H9 (cell line): ENCODE data around the gene FIGNL2. TPM values are rescaled to one million over a fixed set of nuclear protein-coding genes. Genes with fewer than 3 reads are reported as not detected.

Experiments used
- DNase-seq: peaks from one replicate; pipeline ENCODE4 v3.0.0-alpha.2; 2017
- H2AFZ ChIP-seq: one replicate; pipeline ENCODE4 v1.6.1; 2013; ENCODE audit warnings: mild to moderate bottlenecking, low read length, control low read depth, moderate library complexity
- H2AK5ac ChIP-seq: 2 replicates; pipeline ENCODE4 v1.6.1; 2013; ENCODE audit warnings: low read length, control low read depth, mixed read lengths; ENCODE audit not compliant: insufficient read length
- H2BK120ac ChIP-seq: one replicate; pipeline ENCODE4 v1.6.1; 2013; ENCODE audit warnings: low read depth, mild to moderate bottlenecking, low read length, control low read depth, inconsistent platforms; ENCODE audit not compliant: poor library complexity, severe bottlenecking
- H2BK12ac ChIP-seq: 2 replicates; pipeline ENCODE4 v1.6.1; 2013; ENCODE audit warnings: low read length, control low read depth, mixed read lengths, low read depth; ENCODE audit not compliant: insufficient read length
- H2BK15ac ChIP-seq: 2 replicates; pipeline ENCODE4 v1.6.1; 2013; ENCODE audit warnings: low read depth, low read length, control low read depth
- H2BK20ac ChIP-seq: one replicate; pipeline ENCODE4 v1.6.1; 2013; ENCODE audit warnings: low read depth, mild to moderate bottlenecking, low read length, control low read depth, inconsistent platforms; ENCODE audit not compliant: poor library complexity, severe bottlenecking
- H2BK5ac ChIP-seq: 2 replicates; pipeline ENCODE4 v1.6.1; 2013; ENCODE audit warnings: low read length, control low read depth, mixed read lengths; ENCODE audit not compliant: insufficient read length
- H3K14ac ChIP-seq: 2 replicates; pipeline ENCODE4 v1.6.1; 2013; ENCODE audit warnings: low read length, control low read depth; ENCODE audit not compliant: insufficient read depth
- H3K18ac ChIP-seq: 2 replicates; pipeline ENCODE4 v1.6.1; 2013; ENCODE audit warnings: low read depth, mild to moderate bottlenecking, mixed read lengths, low read length, control low read depth; ENCODE audit not compliant: insufficient read length
- H3K23ac ChIP-seq: 2 replicates; pipeline ENCODE4 v1.6.1; 2013; ENCODE audit warnings: low read length, control low read depth, mixed read lengths, low read depth; ENCODE audit not compliant: insufficient read length
- H3K23me2 ChIP-seq: 2 replicates; pipeline ENCODE4 v1.6.1; 2013; ENCODE audit warnings: low read depth, mild to moderate bottlenecking, mixed read lengths, low read length, control low read depth; ENCODE audit not compliant: insufficient read length, poor library complexity, severe bottlenecking
- H3K27ac ChIP-seq: 2 replicates; pipeline ENCODE4 v1.5.1; 2013; ENCODE audit warnings: low read length, control low read depth, mixed read lengths, low read depth; ENCODE audit not compliant: insufficient read length
- H3K27me3 ChIP-seq: 2 replicates; pipeline ENCODE4 v1.6.1; 2013; ENCODE audit warnings: low read length, control low read depth, inconsistent platforms; ENCODE audit not compliant: insufficient read depth
- H3K4ac ChIP-seq: 2 replicates; pipeline ENCODE4 v1.6.1; 2013; ENCODE audit warnings: low read depth, mild to moderate bottlenecking, control low read depth, inconsistent platforms, low read length, moderate library complexity
- H3K4me1 ChIP-seq: 2 replicates; pipeline ENCODE4 v1.6.1; 2013; ENCODE audit warnings: low read length, control low read depth, inconsistent platforms; ENCODE audit not compliant: insufficient read depth
- H3K4me2 ChIP-seq: 2 replicates; pipeline ENCODE4 v1.6.1; 2013; ENCODE audit warnings: low read length, control low read depth, mixed read lengths; ENCODE audit not compliant: insufficient read length, insufficient read depth
- H3K56ac ChIP-seq: 2 replicates; pipeline ENCODE4 v1.6.1; 2013; ENCODE audit warnings: low read depth, mild to moderate bottlenecking, mixed read lengths, low read length, control low read depth; ENCODE audit not compliant: insufficient read length
- H3K79me1 ChIP-seq: 2 replicates; pipeline ENCODE4 v1.6.1; 2013; ENCODE audit warnings: low read depth, mild to moderate bottlenecking, moderate library complexity, low read length, control low read depth, inconsistent platforms; ENCODE audit not compliant: insufficient read depth, poor library complexity, severe bottlenecking
- H3K79me2 ChIP-seq: 2 replicates; pipeline ENCODE4 v1.6.1; 2013; ENCODE audit warnings: low read length, control low read depth, inconsistent platforms; ENCODE audit not compliant: insufficient read depth
- H3K9ac ChIP-seq: 2 replicates; pipeline ENCODE4 v1.6.1; 2013; ENCODE audit warnings: low read length, control low read depth, mixed read lengths; ENCODE audit not compliant: insufficient read length; ENCODE audit errors: extremely low read depth
- H3K9me3 ChIP-seq: one replicate; pipeline ENCODE4 v1.6.1; 2013; ENCODE audit warnings: low read depth, low read length, inconsistent platforms; ENCODE audit not compliant: control insufficient read depth
- H3T11ph ChIP-seq: one replicate; pipeline ENCODE4 v1.6.1; 2013; ENCODE audit warnings: mild to moderate bottlenecking, low read length, control low read depth, inconsistent platforms
- H4K20me1 ChIP-seq: one replicate; pipeline ENCODE4 v1.6.1; 2013; ENCODE audit not compliant: control insufficient read depth, insufficient read length, insufficient read depth
- H4K5ac ChIP-seq: 2 replicates; pipeline ENCODE4 v1.6.1; 2013; ENCODE audit warnings: low read depth, mild to moderate bottlenecking, mixed read lengths, low read length, control low read depth; ENCODE audit not compliant: insufficient read length
- H4K8ac ChIP-seq: replicated peaks from 2 replicates; pipeline ENCODE4 v1.6.1; 2013; ENCODE audit warnings: low read length, control low read depth, mixed read lengths, low read depth; ENCODE audit not compliant: insufficient read length
- H4K91ac ChIP-seq: 2 replicates; pipeline ENCODE4 v1.6.1; 2013; ENCODE audit warnings: low read depth, mild to moderate bottlenecking, moderate library complexity, mixed read lengths, low read length, control low read depth; ENCODE audit not compliant: insufficient read length
- H3K27ac Mint-ChIP-seq, 3 experiments: 2 replicates in 2 of 3; 3 replicates in 1 of 3; pipeline ENCODE4 v1.8.0; 2020 to 2021; ENCODE audit warnings: mixed read lengths in 3 of 3, mild to moderate bottlenecking in 1 of 3, moderate library complexity in 1 of 3
- H3K27me3 Mint-ChIP-seq: 2 replicates; pipeline ENCODE4 v1.8.0; 2021; ENCODE audit warnings: low read depth, mild to moderate bottlenecking, moderate library complexity, mixed read lengths
- H3K36me3 Mint-ChIP-seq, 3 experiments: 2 replicates in 2 of 3; 3 replicates in 1 of 3; pipeline ENCODE4 v1.8.0; 2020 to 2021; ENCODE audit warnings: low read depth in 3 of 3, mixed read lengths in 3 of 3; ENCODE audit not compliant: insufficient read depth in 1 of 3
- H3K4me1 Mint-ChIP-seq, 2 experiments: 2 replicates each; pipeline ENCODE4 v1.8.0; 2020; ENCODE audit warnings: mixed read lengths in 2 of 2
- H3K4me3 Mint-ChIP-seq, 2 experiments: 2 replicates in 1 of 2; 3 replicates in 1 of 2; pipeline ENCODE4 v1.8.0; 2020 to 2021; ENCODE audit warnings: mild to moderate bottlenecking in 2 of 2, mixed read lengths in 2 of 2, moderate library complexity in 1 of 2
- H3K9me3 Mint-ChIP-seq, 2 experiments: 2 replicates in 1 of 2; 3 replicates in 1 of 2; pipeline ENCODE4 v1.8.0; 2020; ENCODE audit warnings: mild to moderate bottlenecking in 2 of 2, mixed read lengths in 2 of 2, moderate library complexity in 1 of 2
- WGBS: extraction: QIAGEN DNeasy Blood & Tissue Kit; methylation state at CpG from one replicate; pipeline ENCODE4 v1.1.7; 2013; ENCODE audit warnings: missing lambda C conversion rate, low lambda C conversion rate, mixed read lengths; ENCODE audit not compliant: insufficient read length; ENCODE audit errors: extremely low coverage; 5-methylcytosine and 5-hydroxymethylcytosine counted together
- total RNA-seq: library from RNA; stranded (reverse); gene quantifications from 2 replicates; pipeline ENCODE4 v1.2.1, GENCODE V29; 2021
- TF ChIP-seq, protein P1 (sequence below): fragments of 200-600 bp; sonication (generic); conservative IDR thresholded peaks from 3 replicates; pipeline ENCODE4 v1.8.0; 2021; ENCODE audit warnings: antibody characterized with exemption, mild to moderate bottlenecking

Gene FIGNL2
- total RNA-seq, 1 experiment from 2014 or later, result 19.7 TPM

DNA sequence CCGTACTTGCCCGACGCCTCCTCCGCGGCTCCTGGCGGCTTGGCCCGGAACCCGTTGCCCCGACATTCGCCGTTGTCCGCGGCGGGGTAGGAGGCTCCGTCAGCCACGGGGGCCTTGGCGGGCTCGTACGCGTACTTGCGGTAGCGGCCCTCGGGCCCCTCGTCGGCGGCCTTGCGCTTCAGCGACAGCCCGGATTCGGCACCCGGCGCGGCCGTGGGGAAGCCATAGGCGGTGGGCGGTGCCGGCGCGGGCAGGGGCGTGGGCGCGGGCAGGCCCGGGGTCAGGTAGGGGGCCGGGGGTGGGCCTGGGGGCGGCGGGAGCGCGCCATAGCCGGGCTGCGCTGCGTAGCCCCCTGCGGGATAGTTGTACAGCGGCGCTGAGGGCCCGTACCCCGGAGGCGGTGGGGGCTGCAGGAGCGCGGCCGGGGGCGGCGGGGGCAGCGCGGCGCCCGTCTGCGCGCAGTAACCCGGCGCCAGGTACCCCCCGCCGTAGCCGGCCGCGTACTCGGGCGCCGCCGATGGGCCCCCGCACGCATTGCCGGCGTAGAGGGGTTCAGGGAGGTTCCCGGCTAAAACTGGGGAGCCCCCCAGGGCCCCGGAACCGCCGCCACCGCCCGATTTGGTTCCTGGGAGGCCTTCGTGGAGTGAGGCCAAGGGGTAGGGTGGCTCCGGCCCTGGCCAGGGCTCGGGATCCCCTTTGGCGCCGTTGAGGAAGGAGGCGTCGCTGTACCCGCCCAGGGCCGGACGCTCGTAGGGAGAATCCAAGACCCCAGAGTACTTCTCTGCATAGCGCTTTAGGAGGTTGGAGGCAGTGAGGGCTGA is 26.9 kb downstream of the FIGNL2 start:
- peaks cover 7% of the 10 kb centered on the region for H3K23me2 ChIP-seq
- no peak overlapping the region for H4K91ac ChIP-seq
- H4K8ac ChIP-seq, result no peak overlapping the region
- TF ChIP-seq, protein P1, sequence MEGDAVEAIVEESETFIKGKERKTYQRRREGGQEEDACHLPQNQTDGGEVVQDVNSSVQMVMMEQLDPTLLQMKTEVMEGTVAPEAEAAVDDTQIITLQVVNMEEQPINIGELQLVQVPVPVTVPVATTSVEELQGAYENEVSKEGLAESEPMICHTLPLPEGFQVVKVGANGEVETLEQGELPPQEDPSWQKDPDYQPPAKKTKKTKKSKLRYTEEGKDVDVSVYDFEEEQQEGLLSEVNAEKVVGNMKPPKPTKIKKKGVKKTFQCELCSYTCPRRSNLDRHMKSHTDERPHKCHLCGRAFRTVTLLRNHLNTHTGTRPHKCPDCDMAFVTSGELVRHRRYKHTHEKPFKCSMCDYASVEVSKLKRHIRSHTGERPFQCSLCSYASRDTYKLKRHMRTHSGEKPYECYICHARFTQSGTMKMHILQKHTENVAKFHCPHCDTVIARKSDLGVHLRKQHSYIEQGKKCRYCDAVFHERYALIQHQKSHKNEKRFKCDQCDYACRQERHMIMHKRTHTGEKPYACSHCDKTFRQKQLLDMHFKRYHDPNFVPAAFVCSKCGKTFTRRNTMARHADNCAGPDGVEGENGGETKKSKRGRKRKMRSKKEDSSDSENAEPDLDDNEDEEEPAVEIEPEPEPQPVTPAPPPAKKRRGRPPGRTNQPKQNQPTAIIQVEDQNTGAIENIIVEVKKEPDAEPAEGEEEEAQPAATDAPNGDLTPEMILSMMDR, result 0 out of 3 replicates have a peak, but pooled peaks have one; percentile 21
- no peak overlapping the region for H2BK15ac ChIP-seq
- no peak overlapping the region for H2BK12ac ChIP-seq
- Mint-ChIP-seq H3K4me3 (peak overlapping the region; percentile 58 to 66), H3K27ac (no peak overlapping the region), H3K36me3 (peaks cover 0 to 6% (median 3%) of the 10 kb centered on the region in 3 experiments; a peak in 3 of 7 replicates), H3K27me3 (peaks cover 33% of the 10 kb centered on the region), H3K9me3 (no peaks in the 10 kb centered on the region; a peak in 1 of 5 replicates), H3K4me1 (peaks cover 34 to 54% of the 10 kb centered on the region in 2 experiments)
- no peak overlapping the region for H3K9ac ChIP-seq
- H3K23ac ChIP-seq, result no peak overlapping the region
- no peak overlapping the region for H2AFZ ChIP-seq
- no peak overlapping the region for H2BK120ac ChIP-seq
- no peak overlapping the region for H3K27ac ChIP-seq
- H3K4ac ChIP-seq, result no peak overlapping the region; the same call in 1 of the 2 replicates
- no peaks in the 10 kb centered on the region for H4K20me1 ChIP-seq
- WGBS, result no CpG with 5 or more reads among the region's 101 CpGs
- no peak overlapping the region for H3T11ph ChIP-seq
- no peak overlapping the region for H4K5ac ChIP-seq
- no peak overlapping the region for H2BK5ac ChIP-seq
- no peak for DNase-seq
- no peaks in the 10 kb centered on the region for H3K4me1 ChIP-seq
- H3K9me3 ChIP-seq, result no peaks in the 10 kb centered on the region
- no peak overlapping the region for H3K56ac ChIP-seq
- H3K18ac ChIP-seq, result peak overlapping the region; percentile 72
- peak overlapping the region; percentile 59 for H3K14ac ChIP-seq
- peak overlapping the region; percentile 31 for H3K4me2 ChIP-seq
- H3K79me1 ChIP-seq, result no peaks in the 10 kb centered on the region
- H3K79me2 ChIP-seq, result no peaks in the 10 kb centered on the region
- H2BK20ac ChIP-seq, result no peak overlapping the region
- H3K27me3 ChIP-seq, result no peaks in the 10 kb centered on the region; the same call in 1 of the 2 replicates
- no peak overlapping the region for H2AK5ac ChIP-seq
